SK-N-SH (cell line): Measurements from ENCODE around the gene ZNF511. TPM values are rescaled to one million over a fixed set of nuclear protein-coding genes. Genes with fewer than 3 reads are reported as not detected.
A peak's percentile ranks its signal among the peaks of the same experiment; 100 is the strongest.
"Not testable (repeated sequence)": the region's sequence is repeated elsewhere in the genome, so short reads cannot be mapped to it uniquely, and the experiment has no call there.

Experiments
- CTCF ChIA-PET: fragments of 300-600, 350-600 bp; formaldehyde crosslinking; extraction: SDS; loops from one replicate; lab custom pipeline; 2021; lab: Yijun Ruan, JAX
- POLR2A ChIA-PET: fragments of 350-600 bp; sonication (Branson Sonifier 250); formaldehyde crosslinking; extraction: SDS; loops from one replicate; lab custom pipeline; 2020; ENCODE audit warnings: antibody characterized with exemption, inconsistent platforms; lab: Yijun Ruan, JAX
- DNase-seq: peaks from one replicate; pipeline ENCODE4 v3.0.0; 2012
- H2AFZ ChIP-seq: fragments of 200-600 bp; sonication (generic); 2 replicates; pipeline ENCODE4 v1.8.1; 2016; ENCODE audit warnings: antibody characterized with exemption, mild to moderate bottlenecking, low read depth
- H3F3A ChIP-seq: fragments of 200-600 bp; sonication (generic); replicated peaks from 2 replicates; pipeline ENCODE3; 2016; ENCODE audit warnings: antibody characterized with exemption, mild to moderate bottlenecking; ENCODE audit not compliant: insufficient read depth
- H3K27ac ChIP-seq, 2 experiments: fragments of 200-500 bp in 1 of 2; fragments of 200-600 bp in 1 of 2; sonication (Bioruptor generic) in 1 of 2; sonication (generic), shearing (Covaris generic) in 1 of 2; 2 replicates each; pipeline versions ENCODE4 v1.5.1 to v1.6.1; 2014 to 2016; ENCODE audit warnings: low read depth in 2 of 2, inconsistent platforms in 1 of 2, low read length in 1 of 2, mild to moderate bottlenecking in 1 of 2, mixed read lengths in 1 of 2
- H3K27me3 ChIP-seq: fragments of 200-600 bp; sonication (generic), shearing (Covaris generic); 2 replicates; pipeline ENCODE4 v1.6.1; 2016; ENCODE audit warnings: mixed run types; ENCODE audit not compliant: insufficient read depth
- H3K36me3 ChIP-seq, 2 experiments: fragments of 200-500 bp in 1 of 2; fragments of 200-600 bp in 1 of 2; sonication (Bioruptor generic) in 1 of 2; sonication (generic) in 1 of 2; replicated peaks in 1 of 2; 2 replicates each; pipeline versions ENCODE3 to v1.5.1; 2014 to 2016; ENCODE audit warnings: low read length in 1 of 2, mild to moderate bottlenecking in 1 of 2; ENCODE audit not compliant: insufficient read depth in 2 of 2, control insufficient read depth in 1 of 2
- H3K4me1 ChIP-seq, 2 experiments: fragments of 200-500 bp in 1 of 2; fragments of 200-600 bp in 1 of 2; sonication (Bioruptor generic) in 1 of 2; sonication (generic), shearing (Covaris generic) in 1 of 2; 2 replicates each; pipeline versions ENCODE4 v1.5.1 to v1.6.1; 2014 to 2016; ENCODE audit warnings: low read depth in 1 of 2, low read length in 1 of 2, mixed run types in 1 of 2; ENCODE audit not compliant: insufficient read depth in 2 of 2, control insufficient read depth in 1 of 2
- H3K4me2 ChIP-seq: fragments of 200-600 bp; sonication (generic), shearing (Covaris generic); 2 replicates; pipeline ENCODE4 v1.6.1; 2017; ENCODE audit warnings: mixed run types
- H3K4me3 ChIP-seq, 2 experiments: fragments of 200-500 bp in 1 of 2; fragments of 200-600 bp in 1 of 2; sonication (Bioruptor generic) in 1 of 2; sonication (generic), shearing (Covaris generic) in 1 of 2; 2 replicates each; pipeline versions ENCODE4 v1.5.1 to v1.8.1; 2014 to 2016; ENCODE audit warnings: low read depth in 2 of 2, inconsistent platforms in 1 of 2, low read length in 1 of 2, mild to moderate bottlenecking in 1 of 2, mixed read lengths in 1 of 2, moderate library complexity in 1 of 2
- H3K79me2 ChIP-seq: fragments of 200-600 bp; sonication (generic); 2 replicates; pipeline ENCODE4 v1.8.1; 2017; ENCODE audit warnings: mild to moderate bottlenecking; ENCODE audit not compliant: insufficient read depth
- H3K9ac ChIP-seq: fragments of 200-600 bp; sonication (generic); 2 replicates; pipeline ENCODE4 v1.6.1; 2017; ENCODE audit warnings: mixed run types
- H3K9me2 ChIP-seq: fragments of 200-600 bp; sonication (generic); 2 replicates; pipeline ENCODE4 v1.6.1; 2017; ENCODE audit warnings: mixed run types
- H3K9me3 ChIP-seq: fragments of 200-600 bp; sonication (generic); 2 replicates; pipeline ENCODE4 v1.6.1; 2017; ENCODE audit warnings: mixed run types, mild to moderate bottlenecking, moderate library complexity
- H4K20me1 ChIP-seq: fragments of 200-600 bp; sonication (generic); 2 replicates; pipeline ENCODE4 v1.6.1; 2017; ENCODE audit warnings: mild to moderate bottlenecking, mixed run types; ENCODE audit not compliant: insufficient read depth
- CHD2 ChIP-seq: fragments of 150-350 bp; IDR thresholded peaks from 2 replicates; pipeline ENCODE4 v1.6.1; 2018; ENCODE audit warnings: low read length; ENCODE audit not compliant: partially characterized antibody
- FOXJ3 ChIP-seq: sonication (generic); formaldehyde crosslinking; IDR thresholded peaks from 2 replicates; pipeline ENCODE4 v1.5.1; 2020; ENCODE audit warnings: mild to moderate bottlenecking, missing genetic modification reagents
- GATA2 ChIP-seq: sonication (generic); formaldehyde crosslinking; IDR thresholded peaks from 2 replicates; pipeline ENCODE4 v1.5.0; 2020; ENCODE audit warnings: mild to moderate bottlenecking, missing genetic modification reagents
- MXI1 ChIP-seq: IDR thresholded peaks from 2 replicates; pipeline ENCODE4 v1.6.1; 2012; ENCODE audit warnings: mild to moderate bottlenecking, low read depth, low read length, improper control_type of control experiment
- NFIC ChIP-seq: IDR thresholded peaks from 2 replicates; pipeline ENCODE4 v1.4.0; 2012; ENCODE audit warnings: borderline replicate concordance
- POLR2AphosphoS5 ChIP-seq: IDR thresholded peaks from 2 replicates; pipeline ENCODE4 v1.6.1; 2012; ENCODE audit warnings: low read depth, low read length
- RAD21 ChIP-seq: IDR thresholded peaks from 2 replicates; pipeline ENCODE4 v1.6.1; 2012; ENCODE audit warnings: mild to moderate bottlenecking, low read length
- RCOR1 ChIP-seq: fragments of 150-350 bp; IDR thresholded peaks from 2 replicates; pipeline ENCODE4 v1.6.1; 2017; ENCODE audit warnings: antibody characterized with exemption, low read length
- RFX5 ChIP-seq: IDR thresholded peaks from 2 replicates; pipeline ENCODE4 v1.6.1; 2012; ENCODE audit warnings: mild to moderate bottlenecking, improper control_type of control experiment, low read length
- RXRA ChIP-seq: IDR thresholded peaks from 2 replicates; pipeline ENCODE4 v1.4.0; 2012; ENCODE audit warnings: low read depth, mild to moderate bottlenecking, borderline replicate concordance
- SMC3 ChIP-seq: IDR thresholded peaks from 2 replicates; pipeline ENCODE4 v1.6.1; 2012; ENCODE audit warnings: low read depth, low read length, improper control_type of control experiment
- TAF1 ChIP-seq: IDR thresholded peaks from 2 replicates; pipeline ENCODE4 v1.6.1; 2012; ENCODE audit warnings: low read depth, mild to moderate bottlenecking, low read length, moderate library complexity, borderline replicate concordance
- YY1 ChIP-seq: IDR thresholded peaks from 2 replicates; pipeline ENCODE4 v1.4.0; 2012; ENCODE audit warnings: low read depth, mild to moderate bottlenecking
- WGBS: methylation state at CpG from one replicate; pipeline ENCODE4 v1.1.6; 2017; ENCODE audit warnings: low lambda C conversion rate; 5-methylcytosine and 5-hydroxymethylcytosine counted together
- polyA plus RNA-seq, 3 experiments: library from polyadenylated mRNA; depleted of rRNA; stranded (reverse); fragments of >200 nt; gene quantifications; 2 replicates each; pipeline ENCODE4 v1.2.3, GENCODE V29; 2012
- TF ChIP-seq, protein P1 (sequence below): fragments of 200-600 bp; sonication (generic); IDR thresholded peaks from 2 replicates; pipeline ENCODE4 v1.6.1; 2017; ENCODE audit warnings: antibody characterized with exemption, mild to moderate bottlenecking, moderate library complexity
- TF ChIP-seq, protein P2 (sequence below): IDR thresholded peaks from 2 replicates; pipeline ENCODE4; 2012
- TF ChIP-seq, protein P3 (sequence below): IDR thresholded peaks from 2 replicates; pipeline ENCODE4 v1.6.1; 2012; ENCODE audit warnings: mild to moderate bottlenecking, low read depth, low read length, moderate library complexity
- TF ChIP-seq, protein P4 (sequence below): IDR thresholded peaks from 2 replicates; pipeline ENCODE4 v1.4.0; 2012; ENCODE audit warnings: low read depth

ZNF511 gene
- polyA plus RNA-seq, 1 of the 3 experiments (the other 2 are of a cell fraction): 62.3 TPM

DNA sequence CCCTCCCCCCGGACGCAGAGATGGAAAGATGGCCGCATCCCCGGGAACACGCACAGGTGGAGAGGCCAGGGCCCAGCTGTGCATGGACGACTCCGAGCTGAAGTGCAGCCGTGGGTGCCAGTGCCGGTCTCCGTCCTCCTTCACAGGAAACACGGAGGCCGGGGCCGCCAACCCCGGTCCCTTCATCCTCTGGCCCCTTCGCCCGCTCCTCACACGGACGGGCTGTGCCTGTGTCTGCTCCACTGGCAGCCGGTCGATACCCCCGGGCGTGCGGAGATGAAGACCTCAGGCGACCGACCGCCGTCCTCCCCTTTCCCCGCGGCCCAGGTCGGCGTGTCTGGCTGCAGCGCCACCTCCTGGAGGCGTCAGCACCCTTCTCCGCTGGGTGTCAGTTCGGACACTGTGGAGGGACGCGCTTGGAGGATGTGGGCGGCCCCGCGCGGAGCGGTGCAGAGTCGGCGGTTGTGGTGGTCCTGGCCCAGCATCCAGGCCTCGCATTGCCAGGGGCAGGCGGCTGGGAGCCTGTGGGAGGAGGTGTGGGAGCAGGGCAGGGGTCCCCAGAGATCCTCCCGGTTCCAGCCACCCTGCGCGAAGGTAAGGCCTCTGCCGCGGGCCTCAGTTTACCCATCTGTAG lies 9.9 kb downstream of the ZNF511 start:
- peak overlapping the region; percentile 61 to 68 for H3K4me3 ChIP-seq
- no peaks in the 10 kb centered on the region for H3K36me3 ChIP-seq
- H3K27ac ChIP-seq: peak overlapping the region in 1 of 2 experiments; percentile 86; a peak in 1 of 4 replicates
- H3K4me1 ChIP-seq: peaks cover 0 to 12% of the 10 kb centered on the region in 2 experiments; a peak in 1 of 4 replicates
- POLR2A ChIA-PET: no interaction called here
- no peaks in the 10 kb centered on the region for H3K79me2 ChIP-seq
- H3K9me2 ChIP-seq: no peaks in the 10 kb centered on the region
- H3K9me3 ChIP-seq: no peaks in the 10 kb centered on the region
- TF ChIP-seq TAF1: peak; percentile 52; the same call in 1 of the 2 replicates
- 0 out of 2 replicates have a peak, but pooled peaks have one; percentile 25 for TF ChIP-seq RCOR1
- TF ChIP-seq FOXJ3: peak; percentile 41; the same call in 1 of the 2 replicates
- TF ChIP-seq POLR2AphosphoS5: 0 out of 2 replicates have a peak, but pooled peaks have one; percentile 32
- TF ChIP-seq, protein P1, sequence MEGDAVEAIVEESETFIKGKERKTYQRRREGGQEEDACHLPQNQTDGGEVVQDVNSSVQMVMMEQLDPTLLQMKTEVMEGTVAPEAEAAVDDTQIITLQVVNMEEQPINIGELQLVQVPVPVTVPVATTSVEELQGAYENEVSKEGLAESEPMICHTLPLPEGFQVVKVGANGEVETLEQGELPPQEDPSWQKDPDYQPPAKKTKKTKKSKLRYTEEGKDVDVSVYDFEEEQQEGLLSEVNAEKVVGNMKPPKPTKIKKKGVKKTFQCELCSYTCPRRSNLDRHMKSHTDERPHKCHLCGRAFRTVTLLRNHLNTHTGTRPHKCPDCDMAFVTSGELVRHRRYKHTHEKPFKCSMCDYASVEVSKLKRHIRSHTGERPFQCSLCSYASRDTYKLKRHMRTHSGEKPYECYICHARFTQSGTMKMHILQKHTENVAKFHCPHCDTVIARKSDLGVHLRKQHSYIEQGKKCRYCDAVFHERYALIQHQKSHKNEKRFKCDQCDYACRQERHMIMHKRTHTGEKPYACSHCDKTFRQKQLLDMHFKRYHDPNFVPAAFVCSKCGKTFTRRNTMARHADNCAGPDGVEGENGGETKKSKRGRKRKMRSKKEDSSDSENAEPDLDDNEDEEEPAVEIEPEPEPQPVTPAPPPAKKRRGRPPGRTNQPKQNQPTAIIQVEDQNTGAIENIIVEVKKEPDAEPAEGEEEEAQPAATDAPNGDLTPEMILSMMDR: peak; percentile 76
- no peak for TF ChIP-seq GATA2 (CRISPR knock-in tag)
- no peak for TF ChIP-seq NFIC
- no peak for TF ChIP-seq RXRA
- TF ChIP-seq, protein P2, sequence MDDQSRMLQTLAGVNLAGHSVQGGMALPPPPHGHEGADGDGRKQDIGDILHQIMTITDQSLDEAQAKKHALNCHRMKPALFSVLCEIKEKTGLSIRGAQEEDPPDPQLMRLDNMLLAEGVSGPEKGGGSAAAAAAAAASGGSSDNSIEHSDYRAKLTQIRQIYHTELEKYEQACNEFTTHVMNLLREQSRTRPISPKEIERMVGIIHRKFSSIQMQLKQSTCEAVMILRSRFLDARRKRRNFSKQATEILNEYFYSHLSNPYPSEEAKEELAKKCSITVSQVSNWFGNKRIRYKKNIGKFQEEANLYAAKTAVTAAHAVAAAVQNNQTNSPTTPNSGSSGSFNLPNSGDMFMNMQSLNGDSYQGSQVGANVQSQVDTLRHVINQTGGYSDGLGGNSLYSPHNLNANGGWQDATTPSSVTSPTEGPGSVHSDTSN: no peak
- no peak for TF ChIP-seq RFX5
- TF ChIP-seq SMC3: peak; percentile 52
- TF ChIP-seq RAD21: peak; percentile 53
- peak; percentile 19 for TF ChIP-seq CHD2
- TF ChIP-seq, protein P3, sequence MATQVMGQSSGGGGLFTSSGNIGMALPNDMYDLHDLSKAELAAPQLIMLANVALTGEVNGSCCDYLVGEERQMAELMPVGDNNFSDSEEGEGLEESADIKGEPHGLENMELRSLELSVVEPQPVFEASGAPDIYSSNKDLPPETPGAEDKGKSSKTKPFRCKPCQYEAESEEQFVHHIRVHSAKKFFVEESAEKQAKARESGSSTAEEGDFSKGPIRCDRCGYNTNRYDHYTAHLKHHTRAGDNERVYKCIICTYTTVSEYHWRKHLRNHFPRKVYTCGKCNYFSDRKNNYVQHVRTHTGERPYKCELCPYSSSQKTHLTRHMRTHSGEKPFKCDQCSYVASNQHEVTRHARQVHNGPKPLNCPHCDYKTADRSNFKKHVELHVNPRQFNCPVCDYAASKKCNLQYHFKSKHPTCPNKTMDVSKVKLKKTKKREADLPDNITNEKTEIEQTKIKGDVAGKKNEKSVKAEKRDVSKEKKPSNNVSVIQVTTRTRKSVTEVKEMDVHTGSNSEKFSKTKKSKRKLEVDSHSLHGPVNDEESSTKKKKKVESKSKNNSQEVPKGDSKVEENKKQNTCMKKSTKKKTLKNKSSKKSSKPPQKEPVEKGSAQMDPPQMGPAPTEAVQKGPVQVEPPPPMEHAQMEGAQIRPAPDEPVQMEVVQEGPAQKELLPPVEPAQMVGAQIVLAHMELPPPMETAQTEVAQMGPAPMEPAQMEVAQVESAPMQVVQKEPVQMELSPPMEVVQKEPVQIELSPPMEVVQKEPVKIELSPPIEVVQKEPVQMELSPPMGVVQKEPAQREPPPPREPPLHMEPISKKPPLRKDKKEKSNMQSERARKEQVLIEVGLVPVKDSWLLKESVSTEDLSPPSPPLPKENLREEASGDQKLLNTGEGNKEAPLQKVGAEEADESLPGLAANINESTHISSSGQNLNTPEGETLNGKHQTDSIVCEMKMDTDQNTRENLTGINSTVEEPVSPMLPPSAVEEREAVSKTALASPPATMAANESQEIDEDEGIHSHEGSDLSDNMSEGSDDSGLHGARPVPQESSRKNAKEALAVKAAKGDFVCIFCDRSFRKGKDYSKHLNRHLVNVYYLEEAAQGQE: no peak
- peak; percentile 84 for TF ChIP-seq MXI1
- TF ChIP-seq YY1: peak; percentile 80
- TF ChIP-seq, protein P4, sequence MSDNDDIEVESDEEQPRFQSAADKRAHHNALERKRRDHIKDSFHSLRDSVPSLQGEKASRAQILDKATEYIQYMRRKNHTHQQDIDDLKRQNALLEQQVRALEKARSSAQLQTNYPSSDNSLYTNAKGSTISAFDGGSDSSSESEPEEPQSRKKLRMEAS: peak; percentile 38; the same call in 1 of the 2 replicates
- TF ChIP-seq, all 33 proteins: peak for 11
- DNase-seq: peak; percentile 88
- H4K20me1 ChIP-seq: no peaks in the 10 kb centered on the region
- no peak overlapping the region for H3K9ac ChIP-seq
- peak overlapping the region; percentile 84; the same call in 1 of the 2 replicates for H2AFZ ChIP-seq
- WGBS: 0% methylated on average over 3 of the region's 51 CpGs
- CTCF ChIA-PET: interaction anchor here (0.6 to 3.7 kb wide), 8 partner anchors 9 to 58 kb away, joined by 3 to 25 read pairs (median 3); no protein-coding TSS in a partner anchor
- peaks cover 4% of the 10 kb centered on the region for H3F3A ChIP-seq
- peak overlapping the region; percentile 83 for H3K4me2 ChIP-seq
- H3K27me3 ChIP-seq: no peaks in the 10 kb centered on the region

DNA sequence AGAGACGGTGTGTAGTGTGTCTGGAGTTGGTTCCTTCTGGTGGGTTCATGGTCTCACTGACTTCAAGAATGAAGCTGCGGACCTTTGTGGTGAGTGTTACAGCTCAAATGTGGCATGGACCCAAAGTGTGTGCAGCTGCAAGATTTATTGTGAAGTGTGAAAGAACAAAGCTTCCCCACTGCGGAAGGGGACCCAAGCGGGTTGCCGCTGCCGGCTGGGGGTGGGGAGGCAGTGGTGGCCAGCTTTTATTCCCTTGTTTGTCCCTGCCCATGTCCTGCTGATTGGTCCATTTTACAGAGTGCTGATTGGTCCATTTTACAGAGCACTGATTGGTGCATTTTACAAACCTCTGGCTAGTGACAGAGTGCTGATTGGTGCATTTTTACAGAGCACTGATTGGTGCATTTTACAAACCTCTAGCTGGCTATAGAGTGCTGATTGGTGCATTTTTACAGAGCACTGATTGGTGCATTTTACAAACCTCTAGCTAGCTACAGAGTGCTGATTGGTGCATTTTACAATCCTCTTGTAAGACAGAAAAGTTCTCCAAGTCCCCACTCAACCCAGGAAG lies 12.2 kb downstream of the ZNF511 start:
- H3F3A ChIP-seq, H3K4me3 ChIP-seq, H3K9me2 ChIP-seq, H3K4me2 ChIP-seq, DNase-seq, H3K36me3 ChIP-seq, H3K9ac ChIP-seq, POLR2A ChIA-PET, H3K9me3 ChIP-seq, H3K79me2 ChIP-seq, H4K20me1 ChIP-seq, H3K27me3 ChIP-seq, H2AFZ ChIP-seq, H3K27ac ChIP-seq: not testable (repeated sequence)
- WGBS: 88% methylated on average over 4 of the region's 6 CpGs
- CTCF ChIA-PET: interaction anchor here (3.7 kb wide), 1 partner anchor 8 kb away, joined by 25 read pairs; no protein-coding TSS in a partner anchor
- H3K4me1 ChIP-seq: peaks cover 0 to 12% of the 10 kb centered on the region in 2 experiments; a peak in 1 of 4 replicates
